K562 (cell line): ENCODE data around the gene BCL2L12. TPM values are rescaled to one million over a fixed set of nuclear protein-coding genes. Genes with fewer than 3 reads are reported as not detected.

Experiments
- ATAC-seq: fragments of 200-7000 bp; cut with Tn5 transposase; 3 replicates; pipeline ENCODE4 v1.9.1; 2020; ENCODE audit warnings: moderate library complexity
- BruUV-seq: library from RNA; stranded (reverse); fragments of 400-500 nt; replicated peaks from 2 replicates; lab custom pipeline; 2021; lab: Mats Ljungman, UMichigan
- CTCF ChIA-PET: fragments of 300-600 bp; formaldehyde crosslinking; extraction: SDS; loops from one replicate; lab custom pipeline; 2021; ENCODE audit warnings: low intra/inter-chr PET ratio; lab: Yijun Ruan, JAX
- POLR2A ChIA-PET: fragments of 300-600, 350-650 bp; sonication (Branson Sonifier 250); formaldehyde crosslinking; extraction: SDS; loops from one replicate; lab custom pipeline; 2021; ENCODE audit warnings: antibody characterized with exemption, inconsistent platforms; lab: Yijun Ruan, JAX
- DNase-seq, 4 experiments: peaks; one replicate each; pipeline versions ENCODE4 v3.0.0 to v3.0.0-alpha.2; 2011 to 2018; ENCODE audit warnings: low spot score in 3 of 4, mixed read lengths in 3 of 4; ENCODE audit errors: extremely low read depth in 1 of 4
- FAIRE-seq: peaks from 2 replicates; lab custom pipeline; 2011; peaks lifted over from hg19 to GRCh38; lab: Jason Lieb, UNC
- H2AFZ ChIP-seq: 2 replicates; pipeline ENCODE4 v1.6.0; 2011; ENCODE audit warnings: low read depth, low read length, control low read depth, inconsistent platforms
- H3K27ac ChIP-seq: fragments of 200-600 bp; 3 replicates; pipeline ENCODE4 v1.8.0; 2011; ENCODE audit warnings: low read depth, mild to moderate bottlenecking, control low read depth, inconsistent platforms, low read length, moderate library complexity, mixed read lengths; ENCODE audit errors: extremely low read depth
- H3K27me3 ChIP-seq, 2 experiments: fragments of 300-600 bp in 1 of 2; 2 replicates in 1 of 2; 3 replicates in 1 of 2; pipeline versions ENCODE4 v1.6.0 to v1.8.0; 2011; ENCODE audit warnings: inconsistent platforms in 2 of 2, low read length in 2 of 2, mild to moderate bottlenecking in 1 of 2, mixed read lengths in 1 of 2, moderate library complexity in 1 of 2; ENCODE audit not compliant: control insufficient read depth in 2 of 2, insufficient read depth in 2 of 2
- H3K36me3 ChIP-seq: fragments of 300-600 bp; 3 replicates; pipeline ENCODE4 v1.8.0; 2011; ENCODE audit warnings: mild to moderate bottlenecking, low read length, inconsistent platforms; ENCODE audit not compliant: control insufficient read depth, insufficient read depth
- H3K4me1 ChIP-seq, 2 experiments: fragments of 200-600 bp in 1 of 2; replicated peaks in 1 of 2; 2 replicates in 1 of 2; 3 replicates in 1 of 2; pipeline versions ENCODE4 v1.5.1 to v1.8.0; 2011; ENCODE audit warnings: inconsistent platforms in 2 of 2, low read length in 2 of 2, mild to moderate bottlenecking in 1 of 2, mixed read lengths in 1 of 2, moderate library complexity in 1 of 2; ENCODE audit not compliant: control insufficient read depth in 2 of 2, insufficient read depth in 2 of 2
- H3K4me2 ChIP-seq: 2 replicates; pipeline ENCODE4 v1.6.1; 2011; ENCODE audit warnings: low read length, control low read depth, inconsistent platforms, mixed read lengths; ENCODE audit not compliant: insufficient read depth
- H3K4me3 ChIP-seq: fragments of 200-600 bp; sonication (generic), shearing (Covaris generic); 2 replicates; pipeline ENCODE4 v1.5.1; 2016; ENCODE audit warnings: control low read depth, inconsistent platforms
- H3K79me2 ChIP-seq: fragments of 200-600 bp; 3 replicates; pipeline ENCODE4 v1.8.0; 2011; ENCODE audit warnings: low read length, inconsistent platforms; ENCODE audit not compliant: control insufficient read depth, insufficient read depth
- H3K9ac ChIP-seq, 2 experiments: 2 replicates each; pipeline versions ENCODE4 v1.6.0 to v1.6.1; 2011; ENCODE audit warnings: low read depth in 2 of 2, low read length in 2 of 2, control low read depth in 1 of 2, inconsistent platforms in 1 of 2, mild to moderate bottlenecking in 1 of 2, mixed read lengths in 1 of 2; ENCODE audit not compliant: insufficient read depth in 1 of 2
- H3K9me1 ChIP-seq: one replicate; pipeline ENCODE4 v1.6.0; 2011; ENCODE audit warnings: inconsistent platforms, mild to moderate bottlenecking, low read length, moderate library complexity; ENCODE audit not compliant: control insufficient read depth, insufficient read depth
- H3K9me3 ChIP-seq: replicated peaks from 2 replicates; pipeline ENCODE4 v1.5.1; 2011; ENCODE audit warnings: low read depth, low read length, inconsistent platforms; ENCODE audit not compliant: control insufficient read depth, insufficient read depth
- H4K20me1 ChIP-seq: replicated peaks from 2 replicates; pipeline ENCODE4 v1.6.1; 2011; ENCODE audit warnings: low read length, inconsistent platforms, mixed read lengths; ENCODE audit not compliant: control insufficient read depth, insufficient read depth
- COPS2 ChIP-seq: fragments of 450-650 bp; conservative IDR thresholded peaks from 2 replicates; pipeline ENCODE4 v1.6.1; 2016; ENCODE audit warnings: mild to moderate bottlenecking, moderate library complexity
- LCOR ChIP-seq: sonication (generic); formaldehyde crosslinking; IDR thresholded peaks from 2 replicates; pipeline ENCODE4 v1.8.0; 2022; ENCODE audit warnings: mild to moderate bottlenecking, missing genetic modification reagents
- POLR2G ChIP-seq: fragments of 200-400 bp; formaldehyde crosslinking; IDR thresholded peaks from 2 replicates; pipeline ENCODE4 v1.6.1; 2017; ENCODE audit warnings: low read depth, mild to moderate bottlenecking, antibody characterized with exemption, low read length, moderate library complexity
- RBFOX2 ChIP-seq: fragments of 200-400 bp; formaldehyde crosslinking; IDR thresholded peaks from 2 replicates; pipeline ENCODE4 v1.6.1; 2017; ENCODE audit warnings: low read depth, mild to moderate bottlenecking, low read length, moderate library complexity
- RFX5 ChIP-seq: IDR thresholded peaks from 2 replicates; pipeline ENCODE4 v1.6.1; 2011; ENCODE audit warnings: low read depth, mild to moderate bottlenecking, improper control_type of control experiment, low read length
- ZNF280A ChIP-seq: fragments of 450-650 bp; IDR thresholded peaks from 2 replicates; pipeline ENCODE4 v1.6.1; 2018; ENCODE audit warnings: mild to moderate bottlenecking, low read depth; ENCODE audit not compliant: partially characterized antibody
- ZNF436 ChIP-seq: fragments of 250-450, 450-650 bp; sonication (Bioruptor Pico); formaldehyde crosslinking; IDR thresholded peaks from 2 replicates; pipeline ENCODE4 v1.7.0; 2020; ENCODE audit warnings: mild to moderate bottlenecking
- WGBS: fragments of 100-300 bp; shearing (Covaris generic); methylation state at CpG from one replicate; pipeline ENCODE4 v1.1.6; 2016; ENCODE audit warnings: low coverage, mixed read lengths; ENCODE audit not compliant: insufficient coverage; ENCODE audit errors: missing lambda C conversion rate; 5-methylcytosine and 5-hydroxymethylcytosine counted together
- in situ Hi-C: fragments of 300-500 bp; cut with MboI; formaldehyde crosslinking; loops from 4 replicates; pipeline ENCODE4 v1.15.0; 2018; ENCODE audit warnings: inconsistent platforms, mixed read lengths
- intact Hi-C: fragments of 100-400 bp; cut with micrococcal nuclease; formaldehyde crosslinking; loops from 2 replicates; pipeline ENCODE4 v1.14.2; 2022
- polyA plus RNA-seq, 8 experiments: library from polyadenylated mRNA; depleted of rRNA in 4 of 8; stranded (reverse) in 5 of 8; unstranded in 3 of 8; fragments of >200 nt; fragmentation: Nextera tagmentation in 2 of 8; fragmentation: Illumina TruSeq in 1 of 8; extraction: Ambion mirVana in 2 of 8; extraction: Trizol in 1 of 8; gene quantifications; 2 replicates each; pipeline versions ENCODE4 v1.2.1 to v1.2.3, GENCODE V29; 2011 to 2014; ENCODE audit warnings: inconsistent platforms in 1 of 8, missing spikeins in 1 of 8
- total RNA-seq, 7 experiments: library from RNA; depleted of rRNA in 6 of 7; stranded (reverse); fragments of >200 nt in 6 of 7; fragmentation: Illumina TruSeq in 2 of 7; extraction: Trizol in 2 of 7; gene quantifications; 2 replicates each; pipeline versions ENCODE4 v1.2.1 to v1.2.3, GENCODE V29; 2011 to 2021; ENCODE audit warnings: low replicate concordance in 1 of 7
- TF ChIP-seq, protein P1 (sequence below), 2 experiments: fragments of 450-650 bp; conservative IDR thresholded peaks; 2 replicates each; pipeline ENCODE4 v1.6.1; 2017; ENCODE audit warnings: mild to moderate bottlenecking in 2 of 2, moderate library complexity in 2 of 2

The BCL2L12 gene
- total and polyA plus RNA-seq, 9 of the 15 experiments (the other 6 are each of a cell fraction or from before 2014, with no cell fraction given) = 7.4 to 263 (median 81.2) TPM

DNA sequence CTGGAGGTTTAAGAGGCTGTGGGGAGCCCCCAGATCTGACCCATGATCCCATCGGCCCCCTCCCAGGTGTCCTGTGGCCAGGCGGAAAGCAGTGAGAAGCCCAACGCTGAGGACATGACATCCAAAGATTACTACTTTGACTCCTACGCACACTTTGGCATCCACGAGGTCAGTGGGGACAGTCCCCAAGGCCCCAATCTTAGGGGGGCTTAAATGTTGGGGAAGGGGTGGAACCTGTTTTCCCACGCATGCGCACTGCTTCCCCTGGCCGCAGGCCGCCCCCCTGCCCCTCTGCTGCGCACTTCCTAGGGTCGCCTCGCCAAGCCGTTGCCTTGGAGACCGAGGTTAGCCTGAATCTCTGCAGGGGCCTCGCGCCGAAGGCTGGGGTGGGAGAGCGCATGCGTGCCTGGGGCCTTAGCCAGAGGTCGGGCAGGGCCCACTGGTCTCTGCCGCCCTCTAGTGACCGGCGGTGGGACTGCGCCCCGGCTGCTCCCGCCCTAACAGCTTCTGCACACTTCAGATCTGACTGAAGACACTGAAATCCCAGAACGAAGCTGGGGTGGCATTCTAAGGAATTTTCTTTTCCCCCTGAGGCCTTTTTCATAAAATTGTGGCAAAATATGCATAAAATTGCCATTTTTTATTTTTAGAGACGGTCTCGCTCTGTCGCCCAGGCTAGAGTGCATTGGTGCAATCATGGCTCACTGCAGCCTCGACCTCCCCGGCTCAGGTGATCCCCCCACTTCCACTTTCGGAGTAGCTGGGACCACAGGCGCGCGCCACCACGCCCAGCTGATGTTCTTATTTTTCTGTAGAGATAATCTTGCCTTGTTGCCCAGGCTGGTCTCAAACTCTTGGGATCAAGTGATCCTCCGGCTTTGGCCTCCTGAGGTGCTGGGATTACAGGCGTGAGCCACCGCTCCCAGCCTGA is 15.0 kb downstream of the BCL2L12 start (continued):
- TF ChIP-seq, protein P1, sequence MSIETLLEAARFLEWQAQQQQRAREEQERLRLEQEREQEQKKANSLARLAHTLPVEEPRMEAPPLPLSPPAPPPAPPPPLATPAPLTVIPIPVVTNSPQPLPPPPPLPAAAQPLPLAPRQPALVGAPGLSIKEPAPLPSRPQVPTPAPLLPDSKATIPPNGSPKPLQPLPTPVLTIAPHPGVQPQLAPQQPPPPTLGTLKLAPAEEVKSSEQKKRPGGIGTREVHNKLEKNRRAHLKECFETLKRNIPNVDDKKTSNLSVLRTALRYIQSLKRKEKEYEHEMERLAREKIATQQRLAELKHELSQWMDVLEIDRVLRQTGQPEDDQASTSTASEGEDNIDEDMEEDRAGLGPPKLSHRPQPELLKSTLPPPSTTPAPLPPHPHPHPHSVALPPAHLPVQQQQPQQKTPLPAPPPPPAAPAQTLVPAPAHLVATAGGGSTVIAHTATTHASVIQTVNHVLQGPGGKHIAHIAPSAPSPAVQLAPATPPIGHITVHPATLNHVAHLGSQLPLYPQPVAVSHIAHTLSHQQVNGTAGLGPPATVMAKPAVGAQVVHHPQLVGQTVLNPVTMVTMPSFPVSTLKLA (conservative IDR thresholded peaks at IDR 0.05) = peak; percentile 52 to 63
- TF ChIP-seq ZNF280A = no peak
- no peak for TF ChIP-seq ZNF436 (CRISPR knock-in tag)
- TF ChIP-seq COPS2 = no peak

- Histone ChIP-seq H3K4me1 (peaks cover 23 to 67% of the 10 kb centered on the region in 2 experiments), H3K9me3 (no peaks in the 10 kb centered on the region), H3K79me2 (peaks cover 52% of the 10 kb centered on the region), H3K36me3 (peaks cover 75% of the 10 kb centered on the region), H3K9ac (no peak overlapping the region), H4K20me1 (peaks cover 19% of the 10 kb centered on the region), H3K27ac (no peak overlapping the region), H2AFZ (no peak overlapping the region), H3K9me1 (peaks cover 3% of the 10 kb centered on the region), H3K4me3 (no peak overlapping the region), H3K4me2 (no peak overlapping the region)
- FAIRE-seq = no peak
- no peak for ATAC-seq
- intact Hi-C loops (no loop called here), in situ Hi-C loops (no loop called here)
- WGBS = 93% methylated on average over 17 of the region's 19 CpGs
- ChIA-PET POLR2A (no interaction called here), CTCF (no interaction called here)
- no TSS peak for BruUV-seq
- no peak for DNase-seq
- TF ChIP-seq LCOR (CRISPR knock-in tag) (no peak), RBFOX2 (peak; percentile 62), RFX5 (no peak), POLR2G (peak; percentile 60; the same call in 1 of the 2 replicates)
- TF ChIP-seq, all 486 proteins: peak for 2
- no peaks in the 10 kb centered on the region for H3K27me3 ChIP-seq
Observed at GRCh38 chr19:49681830-49682229, 16.1 kb downstream of the BCL2L12 start.
